ENCODE results near the gene LSM4.
A peak's percentile ranks its signal among the peaks of the same experiment; 100 is the strongest.

Gene LSM4

DNA sequence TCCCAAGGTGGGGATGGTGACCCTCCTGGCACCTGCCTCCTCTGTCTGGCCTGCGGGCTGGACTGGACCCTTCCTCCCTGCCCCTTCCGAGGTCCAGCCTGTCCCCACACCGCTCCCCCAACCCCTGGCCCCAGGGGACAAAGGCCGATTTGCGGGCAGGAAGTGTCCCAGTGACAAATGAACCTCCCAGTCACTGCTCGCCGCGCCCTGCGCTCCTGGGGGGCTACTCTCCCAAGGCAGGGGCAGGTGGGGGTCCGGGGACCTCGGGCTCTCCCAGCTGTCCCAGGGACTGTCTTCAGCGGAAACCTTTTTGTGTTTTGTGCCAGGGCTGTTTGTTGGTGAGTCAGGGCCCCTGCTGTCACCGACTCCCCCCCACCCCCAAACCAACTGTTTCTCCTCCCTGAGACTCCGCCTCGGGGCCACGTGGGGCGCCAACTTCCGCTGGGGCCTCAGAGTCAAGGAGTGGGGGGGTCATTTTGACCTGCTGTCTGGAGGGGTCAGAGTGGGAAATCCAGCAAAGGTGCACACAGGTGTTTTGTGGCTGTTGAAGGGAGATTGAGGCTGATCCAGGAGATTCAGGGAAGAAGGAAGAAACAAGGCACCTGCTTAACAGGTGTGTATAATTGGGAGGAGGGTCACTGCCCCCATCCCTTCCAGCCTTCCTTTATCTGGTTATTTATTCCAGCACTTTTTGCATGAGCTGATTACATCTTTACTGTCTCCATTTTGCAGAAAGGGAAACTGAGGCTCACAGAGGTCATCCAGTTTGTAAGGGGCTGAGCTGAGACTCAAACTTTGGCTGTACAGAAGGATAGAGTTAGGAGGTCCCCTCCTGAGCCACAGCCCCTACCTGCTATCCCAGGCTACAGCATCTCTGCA lies 18.4 kb upstream of the LSM4 start:
- H4K20me1 ChIP-seq (ENCODE audit: insufficient read depth, low read length, poor library complexity, severe bottlenecking), result peaks cover 9% of the 10 kb centered on the region
- no peaks in the 10 kb centered on the region for H3K27me3 ChIP-seq (ENCODE audit: insufficient read depth, low read length, poor library complexity, severe bottlenecking)
- H3K79me2 ChIP-seq (ENCODE audit: insufficient read depth, low read length), result peaks cover 30% of the 10 kb centered on the region
- no peaks in the 10 kb centered on the region; the same call in 1 of the 2 replicates for H3K36me3 ChIP-seq (ENCODE audit: insufficient read depth, low read length)
- H3F3A ChIP-seq (ENCODE audit: low read depth), result 0 out of 2 replicates have a peak, but pooled peaks cover 2% of the 10 kb centered on the region
- H2AFZ ChIP-seq (ENCODE audit: low read length), result peak overlapping the region; percentile 81
- H3K9me2 ChIP-seq (replicated peaks; ENCODE audit: low read depth, low read length), result no peaks in the 10 kb centered on the region
- H3K4me1 ChIP-seq (ENCODE audit: insufficient read depth, low read length, poor library complexity, severe bottlenecking), result peaks cover 21% of the 10 kb centered on the region
- no peaks in the 10 kb centered on the region for H3K9me3 ChIP-seq (ENCODE audit: insufficient read depth, low read depth, low read length)
- peak overlapping the region; percentile 89 for H3K4me2 ChIP-seq (ENCODE audit: low read depth, low read length, poor library complexity, severe bottlenecking)
- peak overlapping the region; percentile 90 for H3K4me3 ChIP-seq (ENCODE audit: low read length, poor library complexity, severe bottlenecking)
- peak overlapping the region; percentile 90 for H3K9ac ChIP-seq (ENCODE audit: low read depth, low read length, poor library complexity, severe bottlenecking)
- TF ChIP-seq EZH2phosphoT487 (IDR thresholded peaks at IDR 0.05; ENCODE audit: borderline replicate concordance) (no peak), CTCF (conservative IDR thresholded peaks at IDR 0.05; ENCODE audit: low read length) (peak; percentile 21; the same call in 1 of the 2 replicates)

- Histone ChIP-seq H3K9ac (ENCODE audit: low read depth, low read length, poor library complexity, severe bottlenecking) (peak within 1 kb of the TSS; percentile 90), H3K4me3 (ENCODE audit: low read length, poor library complexity, severe bottlenecking) (peak within 1 kb of the TSS; percentile 90)
Observed at GRCh38 chr19:18340190-18340989, 17.5 kb upstream of the LSM4 start, which contains the start of gene PGPEP1. Gene PGPEP1, plus strand, starts transcription at chr19:18340598. Its CDS starts 84 bp downstream, at chr19:18340682.

More at GRCh38 chr19:18340190-18340989, 17.5 kb upstream of the LSM4 start, which contains the start of gene PGPEP1:
- Histone ChIP-seq H3F3A (ENCODE audit: low read depth) (0 out of 2 replicates have a peak, but pooled peaks cover 2% of the 10 kb centered on the region), H3K36me3 (ENCODE audit: insufficient read depth, low read length) (no peaks in the 10 kb centered on the region; the same call in 1 of the 2 replicates), H3K27me3 (ENCODE audit: insufficient read depth, low read length, poor library complexity, severe bottlenecking) (no peaks in the 10 kb centered on the region), H3K4me2 (ENCODE audit: low read depth, low read length, poor library complexity, severe bottlenecking) (peak within 1 kb of the TSS; percentile 89), H3K4me1 (ENCODE audit: insufficient read depth, low read length, poor library complexity, severe bottlenecking) (peaks cover 21% of the 10 kb centered on the region), H2AFZ (ENCODE audit: low read length) (peak within 1 kb of the TSS; percentile 81), H3K9me3 (ENCODE audit: insufficient read depth, low read depth, low read length) (no peaks in the 10 kb centered on the region), H4K20me1 (ENCODE audit: insufficient read depth, low read length, poor library complexity, severe bottlenecking) (peaks cover 9% of the 10 kb centered on the region), H3K79me2 (ENCODE audit: insufficient read depth, low read length) (peaks cover 30% of the 10 kb centered on the region), H3K9me2 (replicated peaks; ENCODE audit: low read depth, low read length) (no peaks in the 10 kb centered on the region)
- TF ChIP-seq CTCF (conservative IDR thresholded peaks at IDR 0.05; ENCODE audit: low read length), result no peak
- no peak for TF ChIP-seq EZH2phosphoT487 (IDR thresholded peaks at IDR 0.05; ENCODE audit: borderline replicate concordance)

Measured in Loucy (cell line).